GM18867 (cell line): ENCODE data around the gene DPP7.

Experiments
- ATAC-seq: cut with Tn5 transposase; IDR thresholded peaks from one replicate; pipeline ENCODE4 v1.9.1; 2021; ENCODE audit warnings: mild to moderate bottlenecking, moderate library complexity; ENCODE audit not compliant: unreplicated experiment

DPP7 gene

GRCh38 chr9:137114613-137115393 is at the start of gene DPP7:
Gene DPP7 (minus strand): TSS chr9:137114733. CDS start chr9:137114713, 20 bp downstream.
- peak; percentile 58 for ATAC-seq

- ATAC-seq = no peak
Measured at GRCh38 chr9:137163805-137164204, 49.3 kb upstream of the DPP7 start.

GRCh38 chr9:137163365-137163715 is 48.8 kb upstream of the DPP7 start:
- no peak for ATAC-seq

GRCh38 chr9:137162505-137163364 is 48.2 kb upstream of the DPP7 start:
- ATAC-seq = no peak

- ATAC-seq = no peak
Measured at GRCh38 chr9:137161558-137162486, 47.3 kb upstream of the DPP7 start.

GRCh38 chr9:137160716-137161557 is 46.4 kb upstream of the DPP7 start:
- ATAC-seq = no peak

- no peak for ATAC-seq
Measured at GRCh38 chr9:137160054-137160425, 45.5 kb upstream of the DPP7 start.

- no peak for ATAC-seq
Measured at GRCh38 chr9:137159105-137160053, 44.8 kb upstream of the DPP7 start.

GRCh38 chr9:137158625-137159024 is 44.1 kb upstream of the DPP7 start:
- no peak for ATAC-seq

- ATAC-seq = no peak
Measured at GRCh38 chr9:137157618-137158415, 43.3 kb upstream of the DPP7 start.

GRCh38 chr9:137156567-137157375 is 42.2 kb upstream of the DPP7 start:
- no peak for ATAC-seq

GRCh38 chr9:137152844-137153405 is 38.4 kb upstream of the DPP7 start:
- no peak for ATAC-seq

- peak; percentile 43 for ATAC-seq
Measured at GRCh38 chr9:137150617-137151457, 36.3 kb upstream of the DPP7 start.

- peak; percentile 18 for ATAC-seq
Measured at GRCh38 chr9:137149942-137150616, 35.5 kb upstream of the DPP7 start.

- no peak for ATAC-seq
Measured at GRCh38 chr9:137149363-137149762, 34.8 kb upstream of the DPP7 start.

GRCh38 chr9:137148661-137149060 is 34.1 kb upstream of the DPP7 start:
- ATAC-seq = no peak
